Dermis blood vessel endothelial cell (primary cell): ENCODE results near the gene TH. TPM values are rescaled to one million over a fixed set of nuclear protein-coding genes. Genes with fewer than 3 reads are reported as not detected.

ENCODE experiments used
- DNase-seq: peaks from one replicate; pipeline ENCODE4 v3.0.0; 2010
- total RNA-seq: library from RNA; depleted of rRNA; stranded (reverse); fragments of >200 nt; gene quantifications from 2 replicates; pipeline ENCODE4 v1.2.3, GENCODE V29; 2014

Gene TH
- total RNA-seq, 1 donor from 2014 or later: not detected

DNA sequence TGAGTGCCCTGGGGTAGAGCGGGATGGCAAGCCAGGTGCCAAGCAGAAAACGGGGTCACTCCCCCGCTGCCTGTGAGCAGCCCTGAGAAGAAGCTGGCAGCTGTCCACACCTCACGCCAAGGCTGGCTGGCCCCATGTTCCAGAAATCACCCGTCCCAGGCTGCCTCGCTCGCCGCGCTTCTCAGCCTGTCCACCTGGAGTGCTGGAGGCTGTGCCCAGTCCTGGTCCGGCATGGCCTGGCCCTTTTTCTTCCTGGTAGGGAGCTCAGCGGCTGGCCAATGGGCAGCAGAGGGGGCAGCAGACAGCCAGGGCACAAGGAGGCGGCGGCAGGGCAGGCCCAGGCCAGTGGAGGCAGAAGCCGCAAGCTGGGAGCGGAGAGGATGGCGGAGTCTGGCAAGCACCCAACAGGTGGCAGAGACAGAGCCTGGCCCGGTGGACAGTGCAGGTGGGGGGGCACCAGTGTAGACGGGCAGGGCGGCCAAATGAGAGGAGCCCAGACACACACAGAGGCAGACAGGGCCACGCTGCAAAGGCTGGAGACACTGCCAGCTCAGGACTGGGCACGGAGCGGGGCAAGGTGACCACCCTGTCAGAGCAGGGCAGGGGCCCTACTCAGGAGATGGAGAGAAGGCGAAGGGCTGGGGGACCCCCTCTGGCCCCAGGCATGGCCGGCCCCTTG is 37.2 kb upstream of the TH start:
- no peak for DNase-seq

GRCh38 chr11:2207773-2208621 is 36.4 kb upstream of the TH start:
- DNase-seq: no peak

GRCh38 chr11:2207212-2207611 is 35.6 kb upstream of the TH start:
- DNase-seq: no peak

DNA sequence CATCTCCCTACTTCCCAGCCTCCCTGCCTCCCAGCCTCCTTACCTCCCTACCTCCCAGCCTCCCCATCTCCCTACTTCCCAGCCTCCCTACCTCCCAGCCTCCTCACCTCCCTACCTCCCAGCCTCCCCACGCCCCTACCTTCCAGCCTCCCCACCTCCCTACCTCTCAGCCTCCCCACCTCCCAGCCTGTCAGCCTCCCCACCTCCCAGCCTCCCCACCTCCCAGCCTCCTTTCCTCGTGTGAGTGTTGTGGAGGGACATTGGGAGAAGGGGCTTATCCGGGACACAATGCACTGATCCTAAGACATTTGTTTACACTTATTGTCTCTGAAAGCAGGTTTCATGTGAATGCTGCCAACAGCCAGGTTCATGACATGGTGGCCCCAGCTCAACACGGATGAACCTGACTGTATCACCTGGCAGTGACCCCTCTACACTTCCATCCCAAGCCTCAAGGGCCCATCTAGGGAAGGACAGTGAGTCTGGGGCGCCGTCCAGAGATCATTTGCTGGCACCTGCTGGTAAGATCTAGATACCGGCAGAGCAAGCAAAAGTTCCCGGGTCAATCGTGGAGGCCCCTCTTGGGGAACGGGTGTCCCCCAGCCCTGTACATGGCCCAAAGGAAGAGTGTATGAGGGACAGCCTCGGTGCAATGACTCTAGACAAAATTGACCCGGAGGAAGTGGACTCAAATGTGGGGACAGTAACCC is 34.5 kb upstream of the TH start:
- DNase-seq: no peak

DNA sequence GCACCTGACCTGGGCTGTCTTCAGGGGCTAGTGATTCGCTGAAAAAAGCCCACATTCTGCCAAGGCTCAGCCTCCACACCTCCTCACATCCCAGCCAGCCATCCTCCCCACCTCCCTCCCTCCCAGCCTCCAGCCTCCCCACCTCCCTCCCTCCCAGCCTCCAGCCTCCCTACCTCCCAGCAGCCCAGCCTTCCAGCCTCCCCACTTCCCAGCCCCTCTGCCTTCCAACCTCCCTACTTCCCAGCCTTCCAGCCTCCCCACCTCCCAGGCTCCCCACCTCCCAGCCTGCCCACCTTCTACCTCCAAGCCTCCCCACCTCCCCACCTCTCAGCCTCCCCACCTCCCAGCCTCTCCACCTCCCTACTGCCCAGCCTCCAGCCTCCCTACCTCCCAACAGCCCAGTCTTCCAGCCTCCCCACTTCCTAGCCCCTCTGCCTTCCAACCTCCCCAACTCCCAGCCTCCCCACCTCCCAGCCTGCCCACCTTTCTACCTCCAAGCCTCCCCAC is 33.7 kb upstream of the TH start:
- DNase-seq: no peak

DNA sequence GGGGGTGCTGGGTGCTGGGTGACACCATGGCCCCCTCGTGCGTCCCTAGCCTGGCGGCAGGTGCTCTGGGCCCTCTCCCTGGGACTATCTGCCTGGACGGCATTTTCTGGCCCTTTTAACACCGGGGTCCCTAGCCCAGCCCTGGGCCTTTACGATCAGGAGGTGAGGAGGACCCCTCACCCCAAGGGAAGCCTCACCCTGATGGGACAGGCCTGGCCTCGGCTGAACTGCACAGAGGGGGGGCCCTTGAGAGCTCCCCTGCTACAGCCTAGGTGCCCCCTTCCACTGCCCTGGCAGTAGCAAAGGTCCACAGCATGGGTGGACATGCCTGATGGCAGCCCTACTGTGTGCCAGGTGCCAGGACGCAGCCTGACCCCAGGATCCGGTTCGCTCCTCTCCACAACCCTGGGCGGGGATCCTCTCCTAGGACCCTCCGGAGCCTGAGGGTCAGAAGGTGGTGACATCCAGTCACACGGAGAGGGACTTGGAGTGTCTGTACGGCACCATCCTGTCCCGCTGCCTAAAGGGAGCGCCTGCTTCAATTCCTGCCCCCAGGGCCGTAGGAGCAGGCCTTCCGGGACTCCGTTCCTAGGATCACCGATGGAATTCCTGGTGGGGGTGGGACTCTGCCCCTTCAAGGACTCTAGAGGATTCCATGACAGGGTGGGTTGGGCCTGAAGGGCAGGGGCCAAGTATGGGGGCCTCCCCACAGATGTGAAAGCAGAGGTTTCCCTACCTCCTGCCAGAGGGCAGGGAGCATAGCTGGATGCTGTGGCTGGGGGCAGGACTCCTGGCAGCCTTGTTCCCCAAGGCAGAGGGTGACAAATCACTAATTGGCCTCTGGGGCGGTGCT is 33.0 kb upstream of the TH start:
- no peak for DNase-seq

DNA sequence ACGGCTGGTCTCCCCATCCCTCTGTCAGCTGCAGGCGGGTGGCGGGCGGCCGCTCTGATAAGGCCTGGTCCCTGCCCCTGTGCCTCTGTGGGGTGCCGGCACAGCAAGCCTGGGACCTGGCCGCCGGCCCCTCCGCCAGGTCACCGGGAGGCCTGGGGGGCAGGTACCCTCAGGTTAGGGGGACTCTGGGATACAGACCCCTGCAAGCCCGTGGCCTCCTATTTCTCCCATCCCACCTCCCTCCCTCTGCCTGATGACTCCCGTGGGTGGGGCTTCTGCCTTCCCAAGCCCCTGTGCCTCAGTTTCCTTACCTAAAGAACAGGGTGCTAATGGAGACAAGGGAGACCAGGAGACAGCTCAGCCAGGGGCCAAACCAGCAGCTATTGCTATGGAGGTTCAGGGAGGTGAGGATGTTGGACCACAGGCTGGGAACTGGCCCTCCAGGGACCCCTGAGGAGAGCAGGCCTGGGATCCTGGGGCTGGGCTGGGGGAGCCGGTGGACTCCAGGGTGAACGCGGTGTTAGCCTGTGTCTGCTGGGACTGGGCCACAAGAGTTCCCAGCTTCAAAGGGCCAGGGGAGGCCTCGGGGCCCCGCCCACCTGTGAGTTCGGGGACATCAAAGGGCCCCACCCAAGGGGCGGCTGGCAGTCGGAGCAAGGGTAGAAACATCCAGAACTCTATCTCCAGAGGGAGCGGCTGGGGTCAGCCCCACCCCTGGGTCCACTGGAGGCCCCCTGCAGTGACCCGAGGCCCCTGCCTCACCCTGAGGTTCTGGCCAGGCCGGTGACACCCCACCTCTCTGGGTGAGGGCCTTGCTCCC is 32.0 kb upstream of the TH start:
- no peak for DNase-seq

DNA sequence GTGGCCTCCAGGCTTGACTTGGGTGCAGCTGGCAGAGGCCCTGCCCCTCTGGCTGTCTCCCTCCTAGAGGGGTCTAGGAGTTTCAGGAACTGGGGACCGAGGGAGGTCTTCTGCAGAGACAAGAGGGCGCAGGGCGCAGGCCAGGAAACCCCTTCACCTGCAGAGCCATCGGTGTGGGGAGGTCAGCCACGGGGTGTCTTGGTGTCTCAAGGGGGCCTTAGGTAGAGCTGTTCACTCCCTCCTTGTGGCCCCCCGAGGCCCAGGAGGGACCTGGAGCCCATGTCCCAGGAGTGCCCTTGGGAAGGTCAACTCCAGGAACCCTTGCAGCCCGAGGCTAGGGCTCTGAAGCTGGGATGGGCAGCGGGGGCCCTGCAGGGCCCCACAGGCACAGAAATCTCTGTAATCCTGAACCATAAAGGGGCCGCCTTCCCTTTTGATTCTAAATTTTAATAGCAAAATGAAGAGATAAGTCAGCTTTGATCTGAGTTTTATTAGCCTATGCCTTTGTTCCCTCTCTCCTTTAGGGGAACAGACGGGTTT is 31.4 kb upstream of the TH start:
- no peak for DNase-seq

GRCh38 chr11:2202071-2202899 is 30.7 kb upstream of the TH start:
- DNase-seq: no peak

- DNase-seq: no peak
Measured at GRCh38 chr11:2201542-2201941, 29.9 kb upstream of the TH start.

DNA sequence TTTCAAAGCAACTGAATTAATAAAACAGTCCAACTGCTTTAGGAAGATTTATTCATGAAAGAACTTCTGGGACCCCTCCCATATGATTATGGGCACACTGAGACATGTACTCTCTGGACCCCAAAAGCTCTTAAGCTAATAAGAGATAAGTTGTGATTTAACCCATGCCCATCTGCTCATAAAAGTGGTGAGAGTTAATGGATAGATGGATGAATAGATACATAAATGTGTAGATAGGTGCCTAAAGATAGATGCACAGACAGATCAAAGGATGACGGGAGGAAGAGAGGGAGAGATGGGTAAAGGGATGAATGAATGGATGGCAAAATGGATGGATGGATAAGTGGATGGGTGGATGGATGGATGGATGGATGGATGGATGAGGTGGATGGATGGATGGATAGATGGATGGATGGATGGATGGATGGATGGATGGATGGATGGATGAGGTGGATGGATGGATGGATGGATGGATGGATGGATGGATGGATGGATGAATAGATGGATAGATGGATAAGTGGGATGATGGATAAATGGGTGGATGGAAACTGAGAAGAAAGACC is 29.4 kb upstream of the TH start:
- DNase-seq: no peak

DNA sequence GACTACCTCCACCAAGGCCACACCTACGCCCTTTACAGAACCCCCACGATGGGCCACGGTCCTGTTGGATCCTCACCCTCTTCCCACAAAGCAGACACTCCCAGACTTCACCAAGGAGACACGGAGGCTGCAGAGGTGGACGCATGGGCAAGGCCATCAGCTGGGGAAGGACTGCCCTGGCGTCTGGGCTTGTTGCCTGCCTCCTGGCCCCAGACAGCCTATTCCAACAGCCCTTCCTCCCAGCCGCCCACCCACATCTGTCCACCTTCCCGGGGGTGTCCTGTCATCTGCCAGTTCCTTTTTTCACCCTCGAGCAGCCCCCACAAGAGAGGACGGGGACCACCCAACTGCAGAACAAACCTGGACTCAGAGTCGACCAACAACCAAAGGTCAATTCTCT is 28.9 kb upstream of the TH start:
- no peak for DNase-seq

DNA sequence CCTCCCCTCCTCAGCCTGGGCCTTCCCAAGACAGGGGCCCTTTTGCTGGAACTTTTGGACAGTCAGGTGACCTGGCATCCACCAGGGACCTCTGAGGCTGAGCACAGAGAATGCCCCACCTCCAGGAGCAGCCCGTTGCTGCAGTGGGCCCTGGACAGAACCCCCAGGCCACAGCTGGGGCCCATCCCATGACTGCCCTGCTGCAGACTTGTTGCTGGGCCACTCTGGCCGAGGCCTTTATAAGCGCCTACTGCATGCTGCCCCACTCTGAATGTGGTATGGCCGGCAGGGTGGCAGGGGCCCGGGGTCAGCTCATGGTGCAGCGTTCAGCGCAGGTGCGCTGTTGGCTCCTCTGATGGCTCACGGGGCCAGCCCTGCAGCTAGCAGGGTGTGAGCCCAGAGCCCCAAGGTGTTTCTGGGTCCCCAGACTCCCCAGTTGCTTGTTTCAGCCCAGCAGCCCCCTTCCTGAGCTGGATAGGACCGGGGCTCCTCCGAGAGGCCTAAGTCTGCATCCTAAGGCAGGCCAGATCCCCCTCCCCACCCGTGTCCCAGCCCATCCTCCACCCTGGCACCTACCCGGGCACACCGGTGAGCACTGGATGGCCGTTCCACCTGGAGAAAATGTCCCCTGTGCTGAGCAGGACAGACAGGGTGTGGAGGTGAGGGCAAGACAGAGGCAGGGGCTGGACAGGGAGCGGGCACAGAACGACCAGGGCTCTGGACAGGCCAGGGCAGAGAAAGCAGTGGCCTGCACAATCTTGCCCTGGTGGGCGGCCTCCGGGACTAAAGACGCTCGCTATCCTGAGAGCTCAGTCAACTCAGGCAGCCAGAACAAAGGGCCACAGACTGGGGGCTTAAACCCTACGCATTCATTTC is 28.1 kb upstream of the TH start:
- no peak for DNase-seq

DNA sequence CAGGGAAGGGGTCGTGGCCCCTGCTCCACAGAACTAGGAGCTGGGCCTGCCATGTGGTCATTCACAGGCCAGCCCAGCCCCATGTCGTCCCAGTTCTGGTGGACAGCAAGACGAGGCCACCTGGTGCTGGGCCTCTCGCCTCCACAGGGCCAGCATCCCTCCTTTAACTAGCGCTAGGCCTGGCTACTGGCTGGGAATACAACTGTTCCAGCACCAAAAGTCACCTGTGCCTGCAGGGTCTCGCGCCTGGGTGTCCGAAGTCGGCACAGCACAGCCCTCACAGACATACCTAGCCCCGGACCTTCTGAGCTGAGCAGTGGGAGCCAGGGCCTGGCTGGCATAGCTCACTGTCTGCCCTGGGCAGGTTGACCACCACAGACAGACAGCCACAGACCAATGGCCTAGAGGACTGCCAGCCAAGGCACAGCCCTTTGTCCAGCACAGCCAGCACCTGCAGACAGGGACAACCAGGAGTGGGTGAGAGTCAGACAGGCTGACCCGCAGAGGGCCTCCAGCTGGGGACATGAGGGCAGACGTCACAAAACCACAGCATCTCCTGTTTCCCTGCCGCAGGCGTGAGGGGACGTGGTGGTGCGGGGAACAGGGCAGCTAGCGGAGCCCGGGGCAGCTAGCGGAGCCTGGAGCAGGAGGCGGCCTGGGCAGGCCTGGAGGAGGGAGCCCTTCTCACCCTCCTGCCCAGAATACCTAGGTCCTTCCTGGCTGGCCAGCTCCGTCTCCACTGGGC is 27.2 kb upstream of the TH start:
- DNase-seq: no peak

GRCh38 chr11:2197771-2198520 is 26.3 kb upstream of the TH start:
- no peak for DNase-seq

GRCh38 chr11:2196970-2197770 is 25.6 kb upstream of the TH start:
- DNase-seq: peak; percentile 72

GRCh38 chr11:2195756-2196088 is 24.1 kb upstream of the TH start:
- no peak for DNase-seq
